Posterior vena cava (tissue), 2 donors: ENCODE data around the gene SOS2. TPM values are rescaled to one million over a fixed set of nuclear protein-coding genes. Genes with fewer than 3 reads are reported as not detected.

Experiments used
- DNase-seq: peaks from one replicate; pipeline ENCODE4 v3.0.0-alpha.2; 2020; ENCODE audit warnings: low spot score
- intact Hi-C, 2 donors: fragments of 100-400 bp; cut with DNase I; formaldehyde crosslinking; loops; one replicate each; pipeline versions ENCODE4 v1.14.1 to v1.14.2; 2022 to 2023
- long read RNA-seq, 2 donors: library from polyadenylated mRNA; unstranded; transcript quantifications; one replicate each; pipeline ENCODE4 v2.0.0, GENCODE V29; 2020 to 2021
- total RNA-seq, 2 donors: library from RNA; stranded (reverse); fragmentation: NEBNext Ultra II Directional; extraction: Animal tissue kit (Norgen Biotek cat#: 25700); gene quantifications; one replicate each; pipeline ENCODE4 v1.2.1, GENCODE V29; 2021
- donor health status: DM: yes; HTN: yes; CAD: no.
- donor health status: DM: yes; HTN: yes; CAD: no.

Gene SOS2
- 10 to 100 TPM; 41.2 to 43.8 TPM for total RNA-seq
- long read RNA-seq, donor 1, full-length matches to known transcripts = 1 of 11 reads
- long read RNA-seq, donor 1, partial matches to known transcripts = 5 of 11 reads
- long read RNA-seq, donor 1, other reads (novel, unspliced or antisense) = 5 of 11 reads
- long read RNA-seq, donor 2, partial matches to known transcripts = 3 of 4 reads
- long read RNA-seq, donor 2, other reads (novel, unspliced or antisense) = 1 of 4 reads

GRCh38 chr14:50231475-50232275 is at the start of gene SOS2:
Gene SOS2, minus strand, starts transcription at chr14:50231578. Its CDS starts 295 bp downstream, at chr14:50231283.
- intact Hi-C loops = no loop called here
- peak; percentile 96 for DNase-seq

GRCh38 chr14:50272498-50272897 is 41.1 kb upstream of the SOS2 start:
- DNase-seq = no peak
- intact Hi-C loops = no loop called here

GRCh38 chr14:50270932-50271331 is 39.6 kb upstream of the SOS2 start:
- intact Hi-C loops = no loop called here
- DNase-seq = no peak

- no peak for DNase-seq
- intact Hi-C loops = no loop called here
Observed at GRCh38 chr14:50265029-50265428, 33.7 kb upstream of the SOS2 start.

GRCh38 chr14:50263321-50263720 is 31.9 kb upstream of the SOS2 start:
- intact Hi-C loops = no loop called here
- DNase-seq = no peak

GRCh38 chr14:50262865-50263264 is 31.5 kb upstream of the SOS2 start:
- intact Hi-C loops = no loop called here

GRCh38 chr14:50260511-50260910 is 29.1 kb upstream of the SOS2 start:
- intact Hi-C loops = no loop called here
- DNase-seq = no peak

More at GRCh38 chr14:50262865-50263264, 31.5 kb upstream of the SOS2 start:
- DNase-seq = no peak

GRCh38 chr14:50260072-50260471 is 28.7 kb upstream of the SOS2 start:
- intact Hi-C loops = no loop called here
- DNase-seq = no peak

- intact Hi-C loops = no loop called here
- no peak for DNase-seq
Observed at GRCh38 chr14:50257732-50258131, 26.4 kb upstream of the SOS2 start.

GRCh38 chr14:50254248-50254647 is 22.9 kb upstream of the SOS2 start:
- no peak for DNase-seq

GRCh38 chr14:50249136-50249775 is 17.9 kb upstream of the SOS2 start:
- DNase-seq = no peak
- intact Hi-C loops = no loop called here

More at GRCh38 chr14:50254248-50254647, 22.9 kb upstream of the SOS2 start:
- intact Hi-C loops = no loop called here

GRCh38 chr14:50247245-50247644 is 15.9 kb upstream of the SOS2 start:
- no peak for DNase-seq
- intact Hi-C loops = no loop called here

GRCh38 chr14:50242566-50243310 is 11.4 kb upstream of the SOS2 start:
- intact Hi-C loops = no loop called here
- no peak for DNase-seq

GRCh38 chr14:50242096-50242495 is 10.7 kb upstream of the SOS2 start:
- no peak for DNase-seq
- intact Hi-C loops = no loop called here

- intact Hi-C loops = no loop called here
- no peak for DNase-seq
Observed at GRCh38 chr14:50237427-50237826, 6.0 kb upstream of the SOS2 start.

GRCh38 chr14:50233951-50234250 is 2.5 kb upstream of the SOS2 start:
- no peak for DNase-seq
- intact Hi-C loops = no loop called here

- intact Hi-C loops = no loop called here
Observed at GRCh38 chr14:50233166-50233950, 2.0 kb upstream of the SOS2 start.

GRCh38 chr14:50232276-50232642 is 881 bp upstream of the SOS2 start:
- intact Hi-C loops = no loop called here
- no peak for DNase-seq

More at GRCh38 chr14:50233166-50233950, 2.0 kb upstream of the SOS2 start:
- no peak for DNase-seq
